HG03175 (cell line): Measurements from ENCODE around the gene CD276.
"Not testable (repeated sequence)": the region's sequence is repeated elsewhere in the genome, so short reads cannot be mapped to it uniquely, and the experiment has no call there.

ENCODE experiments used
- ATAC-seq: cut with Tn5 transposase; IDR thresholded peaks from one replicate; pipeline ENCODE4 v1.9.1; 2021; ENCODE audit warnings: mild to moderate bottlenecking, moderate library complexity; ENCODE audit not compliant: unreplicated experiment

CD276 gene

GRCh38 chr15:73684581-73685455, 635 bp downstream of the CD276 start:
- ATAC-seq = no peak

GRCh38 chr15:73685981-73686380, 1.8 kb downstream of the CD276 start:
- no peak for ATAC-seq

GRCh38 chr15:73686781-73687256, 2.6 kb downstream of the CD276 start:
- no peak for ATAC-seq

GRCh38 chr15:73687351-73687750, 3.2 kb downstream of the CD276 start:
- ATAC-seq = no peak

GRCh38 chr15:73688455-73688854, 4.3 kb downstream of the CD276 start:
- ATAC-seq = no peak

GRCh38 chr15:73691396-73691795, 7.2 kb downstream of the CD276 start:
- ATAC-seq = no peak

- no peak for ATAC-seq
Observed at GRCh38 chr15:73694419-73694818, 10.2 kb downstream of the CD276 start.

GRCh38 chr15:73695773-73696640, 11.8 kb downstream of the CD276 start:
- ATAC-seq = no peak

GRCh38 chr15:73696641-73697001, 12.4 kb downstream of the CD276 start:
- ATAC-seq = no peak

- peak; percentile 68 for ATAC-seq
Observed at GRCh38 chr15:73697033-73697467, 12.9 kb downstream of the CD276 start.

- ATAC-seq = no peak
Observed at GRCh38 chr15:73699249-73700040, 15.3 kb downstream of the CD276 start.

GRCh38 chr15:73700041-73700842, 16.1 kb downstream of the CD276 start:
- ATAC-seq = no peak

GRCh38 chr15:73702311-73703239, 18.4 kb downstream of the CD276 start:
- not testable (repeated sequence) for ATAC-seq

- not testable (repeated sequence) for ATAC-seq
Observed at GRCh38 chr15:73703601-73704000, 19.4 kb downstream of the CD276 start.

- ATAC-seq = not testable (repeated sequence)
Observed at GRCh38 chr15:73704142-73704868, 20.1 kb downstream of the CD276 start.

GRCh38 chr15:73704869-73705645, 20.9 kb downstream of the CD276 start:
- ATAC-seq = no peak

- no peak for ATAC-seq
Observed at GRCh38 chr15:73708691-73709090, 24.5 kb downstream of the CD276 start.
